Activated T-cell treated with anti-CD3 and anti-CD28 coated beads for 48 hours (primary cell): Measurements from ENCODE around the gene KRTAP4-12.
"Not testable (repeated sequence)": the region's sequence is repeated elsewhere in the genome, so short reads cannot be mapped to it uniquely, and the experiment has no call there.

Source experiments
- DNase-seq: peaks from one replicate; pipeline ENCODE4 v3.0.0-alpha.2; 2020; ENCODE audit warnings: low read depth

Gene KRTAP4-12

DNA sequence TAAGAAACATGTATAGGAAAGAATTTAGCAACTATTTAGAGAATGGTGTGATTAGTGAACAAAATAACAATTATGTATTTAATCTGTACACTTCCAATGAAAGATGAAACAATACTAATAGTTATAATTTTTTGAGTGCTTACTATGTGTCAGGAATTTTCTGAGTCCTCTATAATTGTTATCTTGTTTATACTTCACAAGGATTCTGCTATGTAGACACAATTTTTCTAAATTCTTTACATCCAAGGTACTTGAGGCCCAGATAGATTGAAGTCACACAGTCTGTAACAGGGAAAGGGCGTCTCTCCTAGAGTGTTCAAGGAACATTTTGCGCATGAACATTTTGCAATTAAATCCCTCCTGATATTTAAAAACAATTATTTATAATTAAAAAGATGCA is 1.1 kb upstream of the KRTAP4-12 start:
- DNase-seq: no peak

DNA sequence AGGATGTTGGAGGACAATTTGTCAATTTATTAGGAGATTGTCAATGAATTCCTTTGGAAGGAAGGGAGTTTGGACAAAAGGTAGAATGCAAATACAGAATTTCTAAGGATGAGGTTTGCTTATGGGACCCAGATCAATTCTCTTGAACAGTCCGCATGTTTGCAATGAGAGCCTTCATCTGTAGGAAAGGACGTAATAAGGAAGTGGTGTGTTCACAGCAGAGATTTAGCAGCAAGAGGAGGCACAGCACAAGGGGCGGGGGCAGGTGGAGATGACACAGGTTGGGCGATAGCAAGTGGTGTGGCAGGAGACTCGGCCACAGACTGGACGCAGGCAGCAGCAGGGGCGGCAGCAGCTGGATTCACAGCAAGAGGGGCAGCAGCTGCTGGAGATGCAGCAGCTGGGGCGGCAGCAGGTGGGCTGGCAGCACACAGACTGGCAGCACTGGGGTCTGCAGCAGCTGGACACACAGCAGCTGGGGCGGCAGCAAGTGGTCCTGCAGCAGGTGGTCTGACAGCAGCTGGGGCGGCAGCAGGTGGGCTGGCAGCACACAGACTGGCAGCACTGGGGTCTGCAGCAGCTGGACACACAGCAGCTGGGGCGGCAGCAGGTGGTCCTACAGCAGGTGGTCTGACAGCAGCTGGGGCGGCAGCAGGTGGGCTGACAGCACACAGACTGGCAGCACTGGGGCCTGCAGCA is 541 bp downstream of the KRTAP4-12 start:
- DNase-seq: not testable (repeated sequence)

DNA sequence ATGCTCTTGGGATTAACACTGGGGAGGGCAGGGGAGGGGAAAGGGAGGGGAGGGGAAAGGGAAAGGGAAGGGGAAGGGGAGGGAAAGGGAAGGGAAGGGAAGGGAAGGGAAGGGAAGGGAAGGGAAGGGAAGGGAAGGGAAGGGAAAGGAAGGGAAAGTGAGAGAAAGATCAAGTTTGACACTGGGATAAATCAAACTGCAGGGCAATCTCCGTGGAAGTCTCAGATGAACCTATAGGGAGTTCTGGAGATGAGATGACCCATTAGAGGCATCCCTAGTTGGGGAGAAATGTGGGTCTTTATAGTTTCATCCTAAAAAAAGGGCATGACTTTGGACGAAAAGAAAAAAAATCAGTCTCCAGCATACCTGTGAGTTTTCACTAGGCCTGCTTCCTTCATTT is 2.2 kb downstream of the KRTAP4-12 start:
- no peak for DNase-seq

DNA sequence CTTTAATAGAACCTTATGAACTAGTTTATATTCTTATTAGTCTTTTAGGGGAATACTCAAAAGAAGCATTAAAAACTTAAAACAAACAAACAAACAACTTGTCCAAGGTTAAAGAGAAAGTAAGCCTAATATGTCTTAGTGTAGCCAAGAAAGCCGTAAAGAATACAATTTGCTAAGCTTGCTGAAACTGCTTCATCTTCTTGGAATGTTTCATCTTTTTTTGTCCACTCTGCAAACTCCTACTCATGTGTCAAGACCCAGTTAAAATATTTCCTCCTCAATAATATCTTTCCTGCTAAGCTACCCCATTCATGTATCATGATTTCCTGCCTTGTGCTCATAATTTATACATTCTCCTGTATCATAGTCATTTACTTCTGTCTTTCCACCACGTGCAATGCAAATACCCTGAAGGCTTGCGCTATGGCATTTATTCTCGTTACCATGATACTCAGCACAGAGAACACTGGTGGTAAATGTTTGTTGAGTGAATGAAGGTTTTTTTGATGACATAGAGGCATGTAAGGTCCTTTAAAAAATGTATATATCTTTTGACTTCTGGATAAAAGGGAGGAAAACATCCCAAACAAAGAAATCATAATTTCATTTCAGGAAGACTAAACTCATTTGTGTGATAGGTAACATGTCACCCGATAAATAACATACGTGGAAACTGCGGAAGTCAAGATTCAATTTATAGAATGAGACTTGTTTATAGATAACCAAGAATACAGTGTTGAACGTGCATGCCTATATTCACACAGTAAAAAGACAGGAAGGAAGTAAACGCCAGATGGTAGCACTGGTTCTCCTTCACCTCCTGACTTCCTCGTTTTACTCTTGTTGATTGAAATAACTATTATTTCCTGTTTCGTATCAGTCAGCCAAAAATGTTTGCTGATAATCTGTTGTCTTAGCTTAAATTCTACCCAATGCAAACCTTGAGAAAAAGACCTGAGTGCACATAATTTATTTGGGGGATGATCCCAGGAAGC is 4.0 kb downstream of the KRTAP4-12 start:
- not testable (repeated sequence) for DNase-seq

DNA sequence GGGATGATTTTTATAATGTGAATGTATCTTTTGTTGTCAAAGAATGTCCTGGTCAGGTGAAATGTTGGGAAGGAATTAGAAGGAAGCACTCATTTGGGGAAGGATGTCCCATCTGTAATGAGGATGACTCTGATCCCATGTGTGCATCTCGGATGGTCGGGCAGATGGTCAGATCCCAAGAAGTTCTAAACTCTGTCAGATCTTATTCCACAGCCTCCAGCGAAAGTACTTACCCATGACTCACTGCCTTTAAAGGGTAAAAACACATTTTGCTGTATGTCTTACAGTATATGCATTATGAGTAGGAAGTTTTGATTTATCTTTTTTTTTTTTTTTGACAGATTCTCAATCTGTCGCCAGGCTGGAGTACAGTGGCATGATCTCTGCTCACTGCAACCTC is 5.3 kb downstream of the KRTAP4-12 start:
- DNase-seq: no peak

GRCh38 chr17:41117846-41118386 is 6.1 kb downstream of the KRTAP4-12 start, which contains the start of gene KRTAP4-11:
KRTAP4-11 (minus strand) TSS chr17:41118373; CDS start chr17:41118315, 58 bp downstream.
- DNase-seq: not testable (repeated sequence)

DNA sequence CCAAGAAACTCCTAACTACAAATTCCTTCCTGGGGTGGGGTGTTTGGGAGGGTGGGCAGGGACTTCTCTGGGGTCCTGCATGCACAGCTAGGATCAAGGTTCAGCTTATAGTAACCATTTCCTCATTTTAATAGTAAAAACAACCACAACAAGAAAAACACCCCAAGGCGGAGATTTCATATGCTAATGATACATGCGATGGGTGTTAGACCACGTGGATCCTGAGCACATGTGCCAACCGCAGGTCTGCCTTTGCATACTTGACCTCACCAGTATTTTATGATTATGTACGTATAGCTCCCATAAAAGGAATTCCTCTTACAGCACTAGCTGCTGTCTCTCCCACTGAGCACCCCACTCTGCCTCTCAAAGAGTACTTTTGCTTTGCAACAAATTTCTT is 7.7 kb downstream of the KRTAP4-12 start:
- DNase-seq: no peak

- no peak for DNase-seq
These were observed 12.7 kb downstream of the KRTAP4-12 start for GRCh38 chr17:41111151-41111885.

DNA sequence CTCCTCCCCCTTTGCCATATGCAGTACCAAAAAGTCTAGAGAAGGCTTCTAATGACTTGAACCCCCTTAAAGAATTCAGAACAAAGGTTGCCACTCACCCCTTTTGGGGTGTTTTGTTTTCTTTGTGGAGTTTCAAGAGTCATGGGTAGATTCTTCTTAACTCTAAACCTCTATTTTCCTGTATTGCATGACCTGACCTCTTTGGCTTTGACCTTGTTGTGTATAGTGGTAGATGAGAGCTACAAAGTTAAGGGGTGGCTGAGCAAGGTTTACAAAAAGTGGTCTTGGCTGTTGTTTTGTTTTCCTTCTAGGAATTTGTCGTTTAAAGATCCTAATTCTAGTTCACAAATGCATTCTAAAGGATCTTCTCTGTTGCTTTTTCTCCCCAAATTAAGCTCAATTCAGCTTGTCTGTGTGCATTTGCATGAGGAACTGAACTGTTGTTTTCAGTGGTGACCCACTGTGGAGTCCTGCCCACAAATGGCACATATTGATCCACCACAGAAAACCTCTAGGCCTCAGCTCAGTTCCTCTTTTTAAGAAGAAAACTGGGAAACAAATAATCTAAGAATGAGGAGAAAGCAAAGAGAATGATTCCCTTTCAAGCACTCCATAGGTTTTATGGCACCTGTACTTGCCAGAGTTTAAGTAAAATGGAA is 15.1 kb downstream of the KRTAP4-12 start:
- DNase-seq: not testable (repeated sequence)

GRCh38 chr17:41107941-41108450 is 16.0 kb downstream of the KRTAP4-12 start:
- DNase-seq: no peak

GRCh38 chr17:41105347-41105746 is 18.6 kb downstream of the KRTAP4-12 start, which contains the start of gene KRTAP4-9:
KRTAP4-9 (plus strand) TSS chr17:41105389; CDS start chr17:41105389, 0 bp downstream.
- DNase-seq: not testable (repeated sequence)

DNA sequence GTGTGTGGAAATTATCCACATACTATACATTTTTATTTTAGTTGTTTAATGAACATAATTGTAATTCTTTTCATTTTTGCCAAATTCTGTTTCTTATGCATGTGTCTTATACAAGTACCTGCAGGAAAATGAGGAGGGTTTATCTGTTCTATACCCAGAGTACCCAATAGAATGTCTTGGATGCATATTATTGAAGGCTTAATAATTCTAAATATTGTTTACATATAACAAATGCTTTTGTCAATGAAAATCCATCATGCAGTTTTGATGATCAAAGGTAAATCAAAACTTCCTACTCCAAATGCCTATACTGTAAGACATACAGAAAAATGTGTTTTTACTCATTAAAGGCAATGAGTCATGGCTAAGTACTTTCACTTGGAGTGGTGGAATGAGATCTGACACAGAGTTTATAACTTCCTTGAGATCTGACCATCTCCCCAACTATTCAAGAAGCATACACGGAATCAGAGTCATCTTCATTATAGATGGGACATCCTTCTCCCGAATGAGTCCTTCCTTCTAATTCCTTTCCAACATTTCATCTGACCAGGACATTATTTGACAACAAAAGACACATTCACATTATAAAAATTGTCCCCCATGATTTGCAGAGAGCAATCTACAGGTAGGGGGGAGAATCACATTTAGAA is 19.5 kb downstream of the KRTAP4-12 start:
- not testable (repeated sequence) for DNase-seq

DNA sequence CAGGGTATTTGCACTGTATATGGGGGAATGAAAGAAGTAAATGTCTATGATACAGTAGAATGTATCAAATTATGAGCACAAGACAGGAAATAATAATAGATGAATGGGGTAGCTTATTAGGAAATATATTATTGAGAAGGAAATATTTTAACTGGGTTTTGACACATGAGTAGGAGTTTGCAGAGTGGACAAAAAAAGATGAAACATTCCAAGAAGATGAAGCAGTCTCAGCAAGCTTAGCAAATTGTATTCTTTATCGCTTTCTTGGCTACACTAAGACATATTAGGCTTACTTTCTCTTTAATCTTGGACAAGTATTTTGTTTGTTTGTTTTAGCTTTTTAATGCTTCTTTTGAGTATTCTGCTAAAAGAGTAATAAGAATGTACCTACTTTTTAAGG is 20.1 kb downstream of the KRTAP4-12 start:
- no peak for DNase-seq

DNA sequence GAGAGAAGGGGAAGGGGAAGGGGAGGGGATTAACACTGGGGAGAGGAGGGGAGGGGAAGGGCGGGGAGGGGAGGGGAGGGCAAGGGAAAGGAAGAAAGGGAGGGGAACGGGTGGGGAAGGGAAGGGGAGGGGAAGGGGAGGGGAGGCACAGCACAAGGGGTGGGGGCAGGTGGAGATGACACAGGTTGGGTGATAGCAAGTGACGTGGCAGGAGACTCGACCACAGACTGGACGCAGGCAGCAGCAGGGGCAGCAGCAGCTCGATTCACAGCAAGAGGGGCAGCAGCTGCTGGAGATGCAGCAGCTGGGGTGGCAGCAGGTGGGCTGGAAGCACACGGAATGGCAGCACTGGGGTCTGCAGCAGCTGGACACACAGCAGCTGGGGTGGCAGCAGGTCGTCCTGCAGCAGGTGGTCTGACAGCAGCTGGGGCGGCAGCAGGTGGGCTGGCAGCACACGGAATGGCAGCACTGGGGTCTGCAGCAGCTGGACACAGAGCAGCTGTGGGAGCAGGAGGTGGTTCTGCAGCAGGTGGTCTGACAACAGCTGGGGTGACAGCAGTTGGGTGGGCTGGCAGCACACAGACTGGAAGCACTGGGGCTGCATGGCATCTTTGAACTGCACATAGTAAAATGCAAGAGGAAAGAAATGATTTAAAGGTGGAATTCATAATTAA is 22.3 kb downstream of the KRTAP4-12 start, which contains the start of gene KRTAP4-16:
Gene KRTAP4-16 (minus strand): TSS at position 624 of the 674 bp plus-strand sequence. CDS start 0 bp downstream, at position 624.
- no peak for DNase-seq

DNA sequence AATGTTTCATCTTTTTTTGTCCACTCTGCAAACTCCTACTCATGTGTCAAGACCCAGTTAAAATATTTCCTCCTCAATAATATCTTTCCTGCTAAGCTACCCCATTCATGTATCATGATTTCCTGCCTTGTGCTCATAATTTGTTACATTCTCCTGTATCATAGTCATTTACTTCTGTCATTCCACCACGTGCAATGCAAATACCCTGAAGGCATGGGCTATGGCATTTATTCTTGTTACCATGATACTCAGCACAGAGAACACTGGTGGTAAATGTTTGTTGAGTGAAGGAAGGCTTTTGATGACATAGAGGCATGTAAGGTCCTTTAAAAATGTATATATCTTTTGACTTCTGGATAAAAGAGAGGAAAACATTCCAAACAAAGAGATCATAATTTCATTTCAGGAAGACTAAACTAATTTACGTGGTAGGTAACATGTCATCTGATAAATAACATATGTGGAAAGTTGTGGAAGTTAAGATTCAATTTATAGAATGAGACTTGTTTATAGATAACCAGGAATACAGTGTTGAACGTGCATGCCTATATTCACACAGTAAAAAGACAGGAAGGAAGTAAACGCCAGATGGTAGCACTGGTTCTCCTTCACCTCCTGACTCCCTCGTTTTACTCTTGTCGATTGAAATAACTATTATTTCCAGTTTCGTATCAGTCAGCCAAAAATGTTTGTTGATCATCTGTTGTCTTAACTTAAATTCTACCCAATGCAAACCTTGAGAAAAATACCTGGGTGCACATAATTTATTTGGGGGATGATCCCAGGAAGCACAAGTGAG is 24.1 kb downstream of the KRTAP4-12 start:
- DNase-seq: not testable (repeated sequence)

DNA sequence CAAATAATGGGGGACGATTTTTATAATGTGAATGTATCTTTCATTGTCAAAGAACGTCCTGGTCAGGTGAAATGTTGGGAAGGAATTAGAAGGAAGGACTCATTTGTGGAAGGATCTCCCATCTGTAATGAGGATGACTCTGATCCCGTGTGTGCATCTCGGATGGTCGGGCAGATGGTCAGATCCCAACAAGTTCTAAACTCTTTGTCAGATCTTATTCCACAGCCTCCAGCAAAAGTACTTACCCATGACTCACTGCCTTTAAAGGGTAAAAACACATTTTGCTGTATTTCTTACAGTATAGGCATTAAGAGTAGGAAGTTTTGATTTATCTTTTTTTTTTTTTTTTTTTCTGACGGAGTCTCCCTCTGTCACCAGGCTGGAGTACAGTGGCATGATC is 25.5 kb downstream of the KRTAP4-12 start:
- DNase-seq: no peak

GRCh38 chr17:41098042-41098441 is 25.9 kb downstream of the KRTAP4-12 start, which contains the start of gene KRTAP4-8:
KRTAP4-8 (minus strand) TSS chr17:41098142; CDS start chr17:41098084, 58 bp downstream.
- DNase-seq: no peak

GRCh38 chr17:41096055-41096454 is 27.9 kb downstream of the KRTAP4-12 start:
- DNase-seq: no peak
